ENCODE measurements around the gene SH3RF3.

GRCh38 chr2:109148991-109149645 lies 20.1 kb downstream of the SH3RF3 start:
- TF ChIP-seq POLR2AphosphoS5 (IDR thresholded peaks at IDR 0.05; ENCODE audit: low read depth, low read length): no peak
- no peak for TF ChIP-seq CTCF (IDR thresholded peaks at IDR 0.05)
- TF ChIP-seq TCF7L2 (IDR thresholded peaks at IDR 0.05; ENCODE audit: low read depth, low read length): no peak

All from Panc1 (cell line).